ENCODE results near the gene IRF7.

Gene IRF7

DNA sequence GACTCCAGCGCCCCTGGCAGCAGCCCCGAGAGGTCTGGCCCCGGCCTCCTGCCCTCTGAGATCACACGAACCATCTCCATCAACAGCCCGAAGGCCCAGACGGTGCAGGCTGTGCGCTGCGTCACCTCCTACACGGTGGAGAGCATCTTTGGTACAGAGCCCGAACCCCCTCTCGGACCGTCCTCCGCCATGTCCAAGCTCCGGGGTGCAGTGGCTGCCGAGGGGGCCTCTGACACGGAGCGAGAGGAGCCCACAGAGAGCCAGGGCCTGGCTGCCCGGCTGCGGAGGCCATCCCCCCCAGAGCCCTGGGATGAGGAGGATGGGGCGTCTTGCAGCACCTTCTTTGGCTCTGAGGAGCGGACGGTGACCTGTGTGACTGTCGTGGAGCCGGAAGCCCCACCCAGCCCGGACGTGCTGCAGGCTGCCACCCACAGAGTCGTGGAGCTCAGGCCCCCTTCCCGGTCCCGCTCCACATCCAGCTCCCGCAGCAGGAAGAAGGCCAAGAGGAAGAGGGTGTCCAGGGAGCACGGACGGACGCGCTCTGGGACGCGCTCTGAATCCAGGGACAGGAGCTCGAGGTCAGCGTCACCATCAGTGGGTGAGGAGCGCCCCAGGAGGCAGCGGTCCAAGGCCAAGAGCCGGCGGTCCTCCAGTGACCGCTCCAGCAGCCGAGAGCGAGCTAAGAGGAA is 7.6 kb downstream of the IRF7 start:
- DNase-seq (ENCODE audit: low read depth), result no peak

DNA sequence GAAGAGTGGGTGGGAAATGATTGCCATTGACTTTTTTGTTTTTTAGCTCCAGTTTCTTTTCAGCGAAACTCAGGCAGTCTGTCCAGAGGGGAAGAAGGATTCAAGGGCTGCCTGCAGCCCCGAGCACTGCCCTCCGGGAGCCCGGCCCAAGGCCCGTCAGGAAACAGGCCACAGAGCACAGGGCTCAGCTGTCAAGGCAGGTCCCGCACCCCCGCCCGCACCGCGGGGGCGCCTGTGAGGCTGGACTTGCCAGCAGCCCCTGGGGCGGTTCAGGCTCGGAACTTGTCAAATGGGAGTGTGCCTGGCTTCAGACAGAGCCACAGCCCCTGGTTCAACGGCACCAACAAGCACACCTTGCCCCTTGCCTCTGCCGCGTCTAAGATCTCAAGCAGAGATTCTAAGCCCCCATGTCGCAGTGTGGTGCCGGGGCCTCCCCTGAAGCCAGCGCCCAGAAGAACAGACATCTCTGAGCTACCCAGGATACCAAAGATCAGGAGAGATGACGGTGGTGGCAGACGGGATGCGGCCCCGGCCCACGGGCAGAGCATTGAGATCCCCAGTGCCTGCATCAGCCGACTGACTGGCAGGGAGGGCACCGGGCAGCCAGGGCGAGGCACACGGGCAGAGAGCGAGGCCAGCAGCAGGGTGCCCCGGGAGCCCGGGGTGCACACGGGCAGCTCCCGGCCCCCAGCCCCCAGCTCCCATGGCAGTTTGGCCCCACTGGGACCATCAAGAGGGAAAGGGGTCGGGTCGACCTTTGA is 8.6 kb downstream of the IRF7 start:
- no peak for DNase-seq (ENCODE audit: low read depth)

DNA sequence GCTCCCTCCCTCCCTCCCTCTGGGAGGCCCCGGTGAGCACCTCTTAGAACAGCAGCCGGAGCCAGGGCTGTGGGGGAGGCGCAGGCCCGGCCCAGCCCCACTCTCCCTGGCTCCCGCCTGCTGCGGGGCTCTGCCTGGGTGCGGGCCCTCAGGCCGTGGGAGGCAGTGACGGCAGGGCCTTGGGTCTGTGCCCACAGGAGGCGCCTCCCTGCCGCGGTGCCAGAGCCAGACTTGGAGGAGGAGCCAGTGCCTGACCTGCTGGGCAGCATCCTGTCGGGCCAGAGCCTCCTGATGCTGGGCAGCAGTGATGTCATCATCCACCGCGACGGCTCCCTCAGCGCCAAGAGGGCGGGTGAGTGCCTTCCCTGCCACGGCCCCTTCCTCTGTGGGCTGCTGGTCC is 9.5 kb downstream of the IRF7 start:
- DNase-seq (ENCODE audit: low read depth), result no peak

DNA sequence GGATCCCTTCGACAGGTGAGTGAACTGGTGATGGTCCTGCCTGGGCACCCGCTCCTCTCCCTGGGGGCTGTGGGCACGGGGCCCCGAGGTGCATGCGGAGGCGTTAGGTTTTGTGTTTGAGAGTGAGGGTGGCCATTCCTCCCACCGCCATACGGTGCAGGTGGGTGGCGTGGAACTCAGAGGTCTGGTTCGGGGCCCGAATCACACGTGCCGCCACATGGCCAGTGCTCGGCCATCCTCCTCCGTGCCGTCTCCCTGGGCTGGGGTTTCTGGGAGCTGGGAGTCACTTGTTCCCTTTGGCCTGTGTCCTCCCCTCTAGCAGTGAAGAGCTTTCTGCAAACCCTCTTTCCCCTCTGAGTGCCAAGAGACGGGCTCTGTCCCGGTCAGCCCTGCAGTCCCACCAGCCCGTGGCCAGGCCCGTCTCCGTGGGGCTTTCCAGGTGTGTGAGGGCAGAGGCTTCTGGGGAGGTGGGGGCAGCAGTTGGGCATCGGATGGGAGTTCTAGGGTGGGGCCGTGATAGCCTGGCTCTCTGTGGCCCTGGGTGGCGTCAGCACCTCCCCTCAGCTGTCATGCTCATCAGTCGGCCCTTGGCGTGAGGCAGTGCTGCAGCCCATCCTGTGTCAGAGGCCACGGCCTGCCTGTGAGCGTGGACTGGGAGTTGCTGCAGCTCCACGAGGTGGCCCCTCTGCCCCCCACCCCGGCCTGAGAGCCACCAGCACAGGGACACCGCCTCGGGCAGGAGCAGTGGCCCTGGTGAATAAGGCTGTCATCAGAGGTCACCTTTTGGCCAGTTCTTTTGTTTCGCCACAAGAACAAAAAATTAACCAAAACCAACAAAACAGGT is 10.2 kb downstream of the IRF7 start:
- no peak for DNase-seq (ENCODE audit: low read depth)

DNA sequence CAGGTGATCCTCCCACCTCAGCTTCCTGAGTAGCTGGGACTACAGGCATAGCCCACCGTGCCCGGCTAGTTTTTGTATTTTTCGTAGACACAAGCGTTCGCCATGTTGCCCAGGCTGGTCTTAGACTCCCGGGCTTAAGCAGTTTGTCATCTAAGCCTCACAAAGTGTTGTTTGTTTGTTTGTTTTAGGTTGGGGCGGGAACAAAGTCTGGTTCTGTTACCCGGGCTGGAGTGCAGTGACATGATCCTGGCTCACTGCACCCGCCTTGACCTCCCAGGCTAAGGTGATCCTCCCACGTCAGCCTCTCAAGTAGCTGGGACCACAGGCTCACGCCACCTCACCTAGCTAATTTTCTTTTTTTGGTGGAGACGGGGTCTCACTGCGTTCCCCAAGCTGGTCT is 12.6 kb downstream of the IRF7 start:
- DNase-seq (ENCODE audit: low read depth), result no peak

DNA sequence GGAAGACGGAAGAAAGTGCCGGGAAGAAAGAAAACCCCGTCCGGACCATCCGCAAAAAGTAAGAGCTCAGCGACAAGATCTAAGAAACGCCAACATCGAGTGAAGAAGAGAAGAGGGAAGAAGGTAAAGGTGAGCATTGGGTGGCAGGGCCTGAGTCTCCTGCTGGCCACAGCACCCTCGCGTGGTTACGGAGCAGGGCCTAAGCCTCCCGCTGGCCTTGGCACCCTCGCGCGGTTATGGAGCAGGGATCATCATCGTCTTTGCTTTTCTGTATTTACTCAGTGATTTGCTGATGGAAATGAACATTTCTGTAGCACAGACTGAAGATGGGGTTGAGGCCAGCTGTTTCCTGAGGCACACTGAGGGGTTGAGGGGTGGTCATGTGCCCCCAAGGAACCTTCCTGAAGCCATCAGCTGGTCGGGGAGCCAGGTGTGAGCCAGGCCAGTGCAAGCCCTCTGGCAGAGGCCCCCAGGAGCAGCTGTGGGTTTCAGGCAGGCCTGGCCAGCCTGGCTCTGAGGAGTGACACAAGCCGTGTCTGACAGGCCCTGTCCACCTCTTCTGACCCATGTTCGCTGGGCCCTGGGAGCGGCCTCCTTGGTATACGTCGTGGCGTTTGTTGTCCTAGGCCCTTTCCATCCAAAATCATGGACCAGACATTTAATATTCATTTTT is 14.0 kb downstream of the IRF7 start:
- DNase-seq (ENCODE audit: low read depth), result no peak

DNA sequence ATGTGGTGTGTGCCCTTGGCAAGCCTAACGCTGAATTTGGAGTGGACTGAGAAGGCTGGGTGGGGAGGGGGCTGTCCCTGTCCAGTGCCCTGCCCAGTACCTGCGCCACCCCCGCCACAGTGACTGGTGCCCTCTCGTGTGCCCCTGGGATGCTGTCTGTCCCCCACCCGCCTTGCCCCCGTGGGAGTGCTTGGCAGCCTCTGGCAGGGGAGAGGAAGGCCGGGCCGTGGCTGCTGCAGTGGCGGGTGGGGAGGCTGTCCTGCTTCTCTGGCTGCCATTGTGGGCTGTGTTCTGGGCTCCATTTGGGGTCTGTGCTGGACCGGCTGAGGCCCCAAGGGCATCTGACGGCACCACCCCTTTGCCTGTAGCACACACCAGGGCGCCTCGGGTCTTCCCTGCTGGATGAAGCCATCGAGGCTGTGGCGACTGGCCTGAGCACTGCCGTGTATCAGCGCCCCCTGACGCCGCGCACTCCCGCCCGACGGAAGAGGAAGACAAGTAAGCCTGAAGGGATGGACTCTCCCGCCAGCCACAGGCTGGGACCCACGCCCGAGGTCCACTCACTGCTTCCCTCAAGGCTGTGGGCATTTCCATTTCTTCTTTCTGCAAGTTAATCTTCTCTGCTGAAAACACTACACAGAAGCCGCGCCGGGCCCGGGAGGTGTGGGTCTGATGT is 17.6 kb downstream of the IRF7 start:
- no peak for DNase-seq (ENCODE audit: low read depth)

DNA sequence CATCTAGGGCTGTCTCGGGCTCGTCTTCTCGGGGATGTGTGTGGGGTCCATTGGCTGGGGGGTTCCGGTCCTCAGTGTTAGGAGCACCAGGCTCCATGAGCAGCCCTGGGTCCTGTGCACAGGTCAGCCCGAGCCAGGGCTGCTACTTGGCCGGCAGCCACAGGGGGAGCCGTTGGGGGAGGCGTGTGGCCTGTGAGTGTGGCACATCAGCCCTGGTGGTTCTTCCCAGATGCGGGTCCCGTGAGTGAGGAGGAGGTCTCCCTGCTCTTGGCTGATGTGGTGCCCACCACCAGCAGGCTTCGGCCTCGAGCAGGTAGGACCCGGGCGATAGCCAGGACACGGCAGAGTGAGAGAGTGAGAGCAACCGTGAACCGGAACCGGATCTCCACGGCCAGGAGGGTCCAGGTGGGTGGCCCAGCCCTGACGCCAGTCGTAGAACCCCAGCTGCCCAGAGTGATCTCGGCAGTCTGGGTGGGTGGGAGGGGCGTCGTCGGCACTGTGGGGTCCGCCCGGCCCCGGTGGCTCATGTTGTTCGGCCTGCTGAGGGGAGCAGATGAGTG is 18.5 kb downstream of the IRF7 start:
- DNase-seq (ENCODE audit: low read depth), result no peak

DNA sequence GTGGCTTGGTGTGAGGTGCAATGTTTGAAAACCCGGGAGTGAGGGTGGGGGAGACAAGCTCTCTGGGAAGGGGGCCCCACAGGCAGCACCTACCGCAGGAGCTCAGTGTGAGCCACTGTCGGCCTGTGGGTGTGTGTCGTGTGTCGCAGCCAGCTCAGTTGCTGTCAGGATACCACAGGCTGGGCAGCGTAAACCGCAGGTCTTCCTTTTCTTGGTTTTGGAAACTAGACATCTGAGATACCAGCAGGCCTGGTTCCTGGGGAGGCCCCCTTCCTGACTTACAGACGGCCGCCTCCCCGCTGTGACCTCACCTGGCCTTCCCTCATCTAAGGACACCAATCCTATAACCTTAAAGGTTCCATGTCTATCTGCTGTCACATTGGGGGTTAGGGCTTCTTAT is 19.4 kb downstream of the IRF7 start:
- no peak for DNase-seq (ENCODE audit: low read depth)

DNA sequence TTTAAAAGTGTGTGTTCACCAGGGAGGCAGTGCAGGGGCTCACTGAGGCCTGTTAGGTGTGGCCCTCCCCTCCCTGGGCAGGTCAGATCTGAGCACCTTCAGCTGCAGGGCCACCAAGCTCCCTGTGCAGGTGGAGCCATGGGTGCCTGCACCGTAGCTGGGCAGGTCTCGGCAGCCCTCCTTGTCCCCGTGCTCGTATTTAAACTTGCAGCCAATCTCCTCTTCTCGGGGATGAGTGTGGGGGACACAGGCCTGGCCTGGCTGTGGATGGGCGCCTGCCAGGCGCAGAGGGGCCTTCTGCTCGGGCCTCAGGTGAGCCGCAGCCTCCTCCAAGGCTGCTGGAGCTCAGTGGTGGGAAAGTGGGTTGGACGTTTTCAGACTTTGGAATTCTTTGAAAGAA is 20.4 kb downstream of the IRF7 start:
- DNase-seq (ENCODE audit: low read depth), result no peak

DNA sequence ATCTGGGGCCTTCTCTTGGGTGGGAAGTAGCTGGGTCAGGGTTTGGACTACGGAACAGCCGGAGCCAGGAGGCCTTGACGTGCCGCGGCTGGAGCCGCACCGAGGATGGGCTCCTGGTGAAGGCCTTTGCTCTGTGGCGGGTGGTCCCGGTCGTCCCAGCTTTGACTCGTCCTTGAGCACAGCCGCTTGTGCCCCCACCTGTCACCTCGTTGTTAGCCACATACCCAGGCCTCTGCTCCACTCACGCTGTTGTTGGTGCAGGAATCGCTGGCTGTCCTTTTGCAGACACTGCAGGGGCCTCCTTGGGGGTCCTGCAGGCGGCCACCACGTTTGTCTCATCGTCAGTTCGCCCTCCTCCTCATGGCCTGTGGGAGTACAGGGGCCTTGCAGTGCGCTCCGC is 22.4 kb downstream of the IRF7 start:
- DNase-seq (ENCODE audit: low read depth), result no peak

DNA sequence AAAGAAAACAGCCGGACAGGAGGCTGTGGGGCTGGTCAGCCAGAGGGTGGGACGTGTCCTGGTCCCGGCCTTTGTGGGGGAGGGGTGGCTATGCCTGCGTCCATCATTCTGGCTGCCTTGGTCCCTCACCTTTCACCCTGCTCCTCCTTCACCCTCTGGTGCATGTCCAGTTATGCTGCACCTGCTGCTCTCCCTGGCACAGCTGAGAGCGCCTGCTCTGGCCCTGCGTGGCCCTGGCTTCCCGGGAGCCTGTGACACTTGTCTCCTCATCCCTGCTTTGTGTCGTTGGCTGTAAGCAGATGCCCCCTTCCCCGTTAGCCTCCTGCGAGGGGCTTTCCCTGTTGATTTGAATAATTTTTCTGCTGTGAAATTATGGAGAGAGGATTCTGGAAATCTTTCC is 22.8 kb downstream of the IRF7 start:
- no peak for DNase-seq (ENCODE audit: low read depth)

DNA sequence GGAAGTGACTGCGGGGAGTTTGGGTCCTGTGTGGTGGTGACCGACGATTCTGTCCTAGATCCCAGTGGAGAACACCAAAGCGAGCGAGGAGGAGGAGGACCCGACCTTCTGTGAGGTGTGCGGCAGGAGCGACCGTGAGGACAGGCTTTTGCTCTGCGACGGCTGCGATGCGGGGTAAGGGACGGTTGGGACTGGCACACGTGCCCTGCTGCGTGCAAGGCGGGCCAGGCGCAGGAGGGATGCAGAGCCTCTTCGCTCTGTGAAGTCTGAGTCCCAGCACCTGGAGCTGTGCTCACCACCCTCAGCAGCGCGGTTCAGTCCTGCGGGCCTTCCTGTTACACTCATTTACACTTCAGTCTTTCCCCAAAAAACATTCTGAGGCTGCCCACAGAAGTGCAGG is 23.2 kb downstream of the IRF7 start:
- no peak for DNase-seq (ENCODE audit: low read depth)

DNA sequence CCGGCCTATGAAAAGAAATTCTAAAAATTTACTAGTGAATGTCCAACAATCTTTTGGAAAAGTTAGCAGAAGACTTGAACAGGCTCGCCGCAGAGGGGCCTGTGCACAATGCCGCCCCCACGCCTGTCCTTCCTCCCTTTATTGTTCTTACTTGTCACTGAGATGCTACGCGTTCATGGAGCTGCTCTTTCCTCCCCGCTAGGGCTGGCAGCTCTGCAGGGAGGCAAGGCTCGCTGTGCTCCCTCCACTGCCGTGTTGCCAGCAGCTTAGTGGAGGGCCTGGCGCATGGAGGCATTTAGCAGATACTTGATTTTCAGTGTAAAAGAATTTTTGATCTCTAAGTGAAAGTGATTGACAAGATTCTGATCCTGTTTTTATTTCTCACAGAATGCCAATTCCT is 24.8 kb downstream of the IRF7 start:
- no peak for DNase-seq (ENCODE audit: low read depth)

DNA sequence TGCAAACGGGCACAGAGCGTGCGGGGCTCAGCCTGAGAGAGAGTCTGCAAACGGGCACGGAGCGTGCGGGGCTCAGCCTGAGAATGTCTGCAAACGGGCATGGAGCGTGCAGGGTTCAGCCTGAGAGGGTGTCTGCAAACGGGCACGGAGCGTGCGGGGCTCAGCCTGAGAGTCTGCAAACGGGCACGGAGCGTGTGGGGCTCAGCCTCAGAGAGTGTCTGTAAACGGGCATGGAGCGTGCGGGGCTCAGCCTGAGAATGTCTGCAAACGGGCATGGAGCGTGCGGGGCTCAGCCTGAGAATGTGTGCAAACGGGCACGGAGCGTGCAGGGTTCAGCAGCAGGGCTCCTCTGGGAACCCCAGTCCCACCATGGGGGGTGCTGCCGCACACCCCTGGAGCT is 26.0 kb downstream of the IRF7 start:
- no peak for DNase-seq (ENCODE audit: low read depth)

DNA sequence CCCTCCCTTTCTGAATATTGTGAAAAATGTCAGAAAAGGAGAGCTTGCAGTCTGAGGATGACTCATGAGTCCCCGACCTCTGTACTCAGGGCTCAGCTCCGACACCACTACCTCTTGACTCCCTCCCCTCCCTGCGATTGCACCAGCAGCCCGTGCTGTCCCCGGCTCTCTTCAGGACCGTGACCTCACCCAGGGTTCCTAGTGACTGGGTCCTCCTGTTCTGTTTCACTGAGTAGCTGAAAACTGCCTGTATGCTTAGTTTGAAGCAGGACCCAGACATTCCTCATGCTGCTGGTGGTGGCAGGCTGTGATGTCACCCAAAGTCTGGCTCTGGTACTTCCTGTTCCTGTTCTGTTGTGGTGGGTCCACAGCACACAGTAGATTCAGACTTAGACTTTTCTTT is 27.8 kb downstream of the IRF7 start:
- no peak for DNase-seq (ENCODE audit: low read depth)

DNA sequence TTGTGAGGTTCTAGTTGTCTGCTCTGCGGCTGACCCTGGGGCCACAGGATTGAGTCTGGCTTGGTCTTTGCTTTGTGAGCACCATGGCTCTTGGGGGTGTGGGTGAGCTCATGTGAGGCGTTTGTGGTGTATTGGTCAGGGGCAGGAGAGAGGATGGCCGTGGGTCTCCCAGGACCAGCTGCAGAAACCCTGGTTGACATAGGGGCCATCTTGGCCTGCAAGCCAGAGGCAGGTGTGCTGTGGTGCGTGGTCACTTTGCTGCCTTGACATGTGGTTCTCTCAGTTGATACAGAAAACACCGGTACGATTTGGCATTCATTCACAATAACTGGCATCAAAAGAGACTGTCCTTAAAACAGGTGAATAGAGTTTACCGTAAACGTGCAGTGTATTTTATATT is 28.2 kb downstream of the IRF7 start:
- DNase-seq (ENCODE audit: low read depth), result no peak

DNA sequence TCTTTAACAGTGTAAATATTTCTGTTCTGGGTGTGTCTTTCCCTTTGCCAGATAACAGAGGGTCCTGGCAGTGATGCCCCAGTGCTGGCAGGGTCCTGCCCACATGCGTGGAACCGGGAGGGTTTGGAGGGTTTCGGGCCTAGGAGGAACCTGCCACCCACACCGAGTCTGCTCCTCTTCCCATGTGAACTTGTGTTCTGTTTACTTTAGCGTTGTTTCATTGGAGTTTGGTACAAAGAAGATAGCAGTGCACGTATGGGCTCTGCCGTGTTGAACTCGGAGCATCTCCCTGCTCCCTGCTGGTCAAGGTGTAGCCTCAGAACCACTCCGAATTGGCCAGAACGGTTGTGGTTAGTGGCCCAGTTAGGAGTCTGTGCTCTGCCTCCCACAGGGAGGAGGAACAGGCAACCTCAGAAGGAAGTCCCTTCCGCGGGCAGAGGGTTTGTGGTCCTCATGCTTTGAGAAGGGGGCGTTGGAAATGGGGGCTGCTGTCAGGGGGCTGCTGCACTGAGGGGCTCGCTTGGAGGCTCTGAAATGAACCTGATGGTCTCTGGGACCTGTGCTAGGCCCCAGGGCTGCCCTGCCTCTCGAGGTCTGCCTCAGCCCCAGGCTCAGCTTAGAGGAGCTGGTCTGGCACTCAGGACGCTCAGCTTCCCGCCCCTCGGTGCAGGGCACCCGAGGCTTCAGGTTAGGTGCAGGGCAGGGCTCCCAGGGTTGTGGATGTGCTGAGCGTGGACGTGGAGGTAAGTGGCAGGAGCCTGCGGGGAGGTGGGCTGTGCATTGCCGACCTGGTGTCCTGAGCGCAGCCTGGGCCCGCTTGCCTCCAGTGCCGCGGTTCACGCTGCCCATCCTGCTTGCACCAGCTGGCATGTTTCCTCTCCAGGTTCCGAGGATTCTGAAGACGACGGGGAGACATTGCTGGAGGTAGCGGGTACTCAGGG is 29.1 kb downstream of the IRF7 start:
- no peak for DNase-seq (ENCODE audit: low read depth)

DNA sequence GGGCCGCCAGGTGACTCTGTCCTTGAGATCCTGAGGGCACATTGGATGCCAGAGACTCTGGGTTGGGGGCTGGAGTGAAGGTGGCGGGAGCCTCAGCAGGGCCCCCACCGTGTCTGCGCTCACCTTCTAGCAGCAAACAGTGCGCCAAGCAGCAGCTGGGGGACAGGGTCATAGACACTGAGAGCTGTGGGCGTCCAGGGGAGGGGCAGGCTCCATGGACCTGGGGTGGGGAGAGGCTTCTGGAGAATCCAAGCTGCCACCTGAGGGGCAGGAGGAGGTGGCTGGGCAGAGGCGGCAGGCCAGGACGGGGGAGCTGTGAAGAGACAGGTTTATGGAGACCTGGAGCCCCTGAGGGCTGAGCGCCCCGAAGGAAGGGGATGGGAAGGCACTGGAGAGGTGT is 31.5 kb downstream of the IRF7 start:
- no peak for DNase-seq (ENCODE audit: low read depth)

DNA sequence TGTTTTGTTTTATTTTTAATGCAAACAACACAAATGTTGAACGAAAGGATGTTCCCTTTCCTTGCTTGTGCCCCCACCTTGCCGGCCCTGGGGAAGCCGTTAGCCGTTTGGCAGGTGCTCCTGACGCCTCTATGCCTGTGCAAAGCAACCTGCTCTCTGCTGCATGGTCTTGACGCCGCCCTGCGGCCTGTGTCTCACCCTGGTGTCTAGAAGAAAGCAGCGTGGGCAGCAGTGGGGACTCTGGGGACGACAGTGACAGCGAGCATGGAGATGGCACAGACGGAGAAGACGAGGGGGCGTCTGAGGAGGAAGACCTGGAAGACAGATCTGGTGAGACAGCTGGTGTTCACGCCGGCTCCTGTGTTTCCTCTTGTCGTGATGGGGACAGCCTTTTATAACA is 34.0 kb downstream of the IRF7 start:
- DNase-seq (ENCODE audit: low read depth), result no peak
